ENCODE measurements around the gene TBXA2R.

The TBXA2R gene

GRCh38 chr19:3619631-3620012, 12.9 kb upstream of the TBXA2R start:
- no peak for DNase-seq (ENCODE audit: low spot score)

GRCh38 chr19:3618811-3619630, 12.3 kb upstream of the TBXA2R start:
- DNase-seq (ENCODE audit: low spot score): no peak

GRCh38 chr19:3618144-3618810, 11.6 kb upstream of the TBXA2R start:
- peak; percentile 94 for DNase-seq (ENCODE audit: low spot score)

- DNase-seq (ENCODE audit: low spot score): no peak
Observed at GRCh38 chr19:3617463-3617862, 10.8 kb upstream of the TBXA2R start.

- DNase-seq (ENCODE audit: low spot score): no peak
Observed at GRCh38 chr19:3615524-3616135, 9.0 kb upstream of the TBXA2R start.

GRCh38 chr19:3614858-3615505, 8.3 kb upstream of the TBXA2R start:
- DNase-seq (ENCODE audit: low spot score): no peak

GRCh38 chr19:3613818-3614661, 7.4 kb upstream of the TBXA2R start:
- DNase-seq (ENCODE audit: low spot score): no peak

GRCh38 chr19:3612901-3613741, 6.4 kb upstream of the TBXA2R start:
- no peak for DNase-seq (ENCODE audit: low spot score)

GRCh38 chr19:3612330-3612729, 5.7 kb upstream of the TBXA2R start:
- no peak for DNase-seq (ENCODE audit: low spot score)

GRCh38 chr19:3611841-3612240, 5.2 kb upstream of the TBXA2R start:
- DNase-seq (ENCODE audit: low spot score): no peak

GRCh38 chr19:3610745-3611717, 4.4 kb upstream of the TBXA2R start:
- no peak for DNase-seq (ENCODE audit: low spot score)

GRCh38 chr19:3609779-3610719, 3.4 kb upstream of the TBXA2R start:
- DNase-seq (ENCODE audit: low spot score): no peak

- DNase-seq (ENCODE audit: low spot score): no peak
Observed at GRCh38 chr19:3608750-3609322, 2.2 kb upstream of the TBXA2R start.

GRCh38 chr19:3608079-3608641, 1.5 kb upstream of the TBXA2R start:
- no peak for DNase-seq (ENCODE audit: low spot score)

GRCh38 chr19:3607303-3608078, 816 bp upstream of the TBXA2R start:
- peak; percentile 71 for DNase-seq (ENCODE audit: low spot score)

GRCh38 chr19:3606174-3606689, 443 bp downstream of the TBXA2R start:
- DNase-seq (ENCODE audit: low spot score): peak; percentile 54

- DNase-seq (ENCODE audit: low spot score): no peak
Observed at GRCh38 chr19:3605770-3606169, 905 bp downstream of the TBXA2R start.

Measured in GM03348 (cell line).